Measurements from ENCODE around the gene KIAA1217.

KIAA1217 gene

GRCh38 chr10:24370877-24371276, 161.9 kb downstream of the KIAA1217 start:
- DNase-seq (ENCODE audit: low spot score): no peak

- DNase-seq (ENCODE audit: low spot score): no peak
Observed at GRCh38 chr10:24371396-24371795, 162.5 kb downstream of the KIAA1217 start.

- no peak for DNase-seq (ENCODE audit: low spot score)
Observed at GRCh38 chr10:24374134-24374915, 165.4 kb downstream of the KIAA1217 start.

- DNase-seq (ENCODE audit: low spot score): no peak
Observed at GRCh38 chr10:24375510-24375909, 166.6 kb downstream of the KIAA1217 start.

- no peak for DNase-seq (ENCODE audit: low spot score)
Observed at GRCh38 chr10:24376731-24377130, 167.8 kb downstream of the KIAA1217 start.

GRCh38 chr10:24378126-24378920, 169.4 kb downstream of the KIAA1217 start:
- DNase-seq (ENCODE audit: low spot score): no peak

- no peak for DNase-seq (ENCODE audit: low spot score)
Observed at GRCh38 chr10:24381235-24382010, 172.5 kb downstream of the KIAA1217 start.

- DNase-seq (ENCODE audit: low spot score): no peak
Observed at GRCh38 chr10:24382045-24382444, 173.1 kb downstream of the KIAA1217 start.

GRCh38 chr10:24382596-24382978, 173.6 kb downstream of the KIAA1217 start:
- no peak for DNase-seq (ENCODE audit: low spot score)

GRCh38 chr10:24382979-24383663, 174.2 kb downstream of the KIAA1217 start:
- no peak for DNase-seq (ENCODE audit: low spot score)

GRCh38 chr10:24383681-24384106, 174.8 kb downstream of the KIAA1217 start:
- DNase-seq (ENCODE audit: low spot score): no peak

GRCh38 chr10:24384954-24385353, 176.0 kb downstream of the KIAA1217 start:
- DNase-seq (ENCODE audit: low spot score): no peak

- DNase-seq (ENCODE audit: low spot score): no peak
Observed at GRCh38 chr10:24385776-24386175, 176.8 kb downstream of the KIAA1217 start.

- no peak for DNase-seq (ENCODE audit: low spot score)
Observed at GRCh38 chr10:24390146-24390700, 181.3 kb downstream of the KIAA1217 start.

- DNase-seq (ENCODE audit: low spot score): no peak
Observed at GRCh38 chr10:24390746-24391145, 181.8 kb downstream of the KIAA1217 start.

- DNase-seq (ENCODE audit: low spot score): no peak
Observed at GRCh38 chr10:24393201-24393600, 184.3 kb downstream of the KIAA1217 start.

GRCh38 chr10:24394461-24395190, 185.7 kb downstream of the KIAA1217 start:
- DNase-seq (ENCODE audit: low spot score): no peak

GRCh38 chr10:24396396-24396795, 187.5 kb downstream of the KIAA1217 start:
- DNase-seq (ENCODE audit: low spot score): no peak

- DNase-seq (ENCODE audit: low spot score): no peak
Observed at GRCh38 chr10:24397662-24398061, 188.7 kb downstream of the KIAA1217 start.

- no peak for DNase-seq (ENCODE audit: low spot score)
Observed at GRCh38 chr10:24404567-24404966, 195.6 kb downstream of the KIAA1217 start.

- no peak for DNase-seq (ENCODE audit: low spot score)
Observed at GRCh38 chr10:24405635-24406034, 196.7 kb downstream of the KIAA1217 start.
